Panc1 (cell line): Measurements from ENCODE around the gene SERTM2.

Experiments
- CTCF ChIP-seq: fragments of 450-650 bp; IDR thresholded peaks from 2 replicates; pipeline ENCODE4 v1.5.1; 2017; ENCODE audit warnings: mild to moderate bottlenecking
- POLR2AphosphoS5 ChIP-seq: IDR thresholded peaks from 2 replicates; pipeline ENCODE4 v1.6.1; 2012; ENCODE audit warnings: mild to moderate bottlenecking, low read depth, low read length, moderate library complexity
- REST ChIP-seq, 2 experiments: IDR thresholded peaks; 2 replicates each; pipeline ENCODE4 v1.6.1; 2011 to 2012; ENCODE audit warnings: low read depth in 2 of 2, control low read depth in 1 of 2, low read length in 1 of 2, mild to moderate bottlenecking in 1 of 2, moderate library complexity in 1 of 2; ENCODE audit not compliant: insufficient read depth in 1 of 2

GRCh38 chrX:111504941-111505340, 6.5 kb upstream of the SERTM2 start:
- TF ChIP-seq CTCF: no peak
- no peak for TF ChIP-seq REST (IDR thresholded peaks at IDR 0.05; ENCODE audit: insufficient read depth in 1 of 2, low read depth in 2 of 2, low read length in 1 of 2)
- TF ChIP-seq POLR2AphosphoS5: no peak
